A549 (cell line): ENCODE data around the gene SLC4A7. TPM values are rescaled to one million over a fixed set of nuclear protein-coding genes. Genes with fewer than 3 reads are reported as not detected.

ENCODE experiments used
- ATAC-seq, 2 experiments: fragments of 200-7000 bp in 1 of 2; fragments of >200 bp in 1 of 2; cut with Nextera tagmentation in 1 of 2; cut with Tn5 transposase in 1 of 2; 3 replicates each; pipeline versions ENCODE4 v1.8.0 to v1.9.1; 2018 to 2020; ENCODE audit warnings: mild to moderate bottlenecking in 1 of 2, moderate library complexity in 1 of 2
- CTCF ChIA-PET: fragments of 300-600 bp; sonication (Branson Sonifier 250); formaldehyde crosslinking; extraction: SDS; loops from one replicate; lab custom pipeline; 2021; ENCODE audit warnings: antibody characterized with exemption, inconsistent platforms; lab: Yijun Ruan, JAX
- POLR2A ChIA-PET: fragments of 350-600 bp; formaldehyde crosslinking; extraction: SDS; loops from one replicate; lab custom pipeline; 2021; ENCODE audit warnings: antibody characterized with exemption, inconsistent platforms; lab: Yijun Ruan, JAX
- DNase-seq, 2 experiments: peaks; one replicate each; pipeline versions ENCODE4 v3.0.0 to v3.0.0-alpha.2; 2011 to 2016; ENCODE audit warnings: low read depth in 1 of 2, low spot score in 1 of 2
- FAIRE-seq: peaks from 2 replicates; lab custom pipeline; 2011; peaks lifted over from hg19 to GRCh38; lab: Jason Lieb, UNC
- H3K27ac ChIP-seq, 2 experiments: fragments of >200 bp; sonication (Bioruptor Twin); formaldehyde crosslinking; 3 replicates each; pipeline ENCODE4 v1.5.1; 2016 to 2017
- H3K4me1 ChIP-seq: fragments of >200 bp; sonication (Bioruptor Twin); formaldehyde crosslinking; 3 replicates; pipeline ENCODE4 v1.6.1; 2016
- H3K4me2 ChIP-seq: fragments of >200 bp; sonication (Bioruptor Twin); formaldehyde crosslinking; 3 replicates; pipeline ENCODE4 v1.6.1; 2016
- H3K4me3 ChIP-seq: fragments of >200 bp; sonication (Bioruptor Twin); formaldehyde crosslinking; 3 replicates; pipeline ENCODE4 v1.5.1; 2016
- H3K9me3 ChIP-seq: fragments of >200 bp; sonication (Bioruptor Twin); formaldehyde crosslinking; 3 replicates; pipeline ENCODE4 v1.6.1; 2016
- ATOH8 ChIP-seq: fragments of 250-450 bp; sonication (Bioruptor Pico); IDR thresholded peaks from 2 replicates; pipeline ENCODE4 v1.5.0; 2020; ENCODE audit warnings: low read depth, mild to moderate bottlenecking, moderate library complexity
- BCL3 ChIP-seq: fragments of >200 bp; sonication (Bioruptor Twin); formaldehyde crosslinking; IDR thresholded peaks from 3 replicates; pipeline ENCODE4 v1.6.1; 2016
- BHLHE40 ChIP-seq: IDR thresholded peaks from 2 replicates; pipeline ENCODE4 v1.6.1; 2012; ENCODE audit warnings: low read depth, low read length, inconsistent platforms
- CBX8 ChIP-seq: fragments of 200-600 bp; sonication (generic); IDR thresholded peaks from 2 replicates; pipeline ENCODE4 v1.6.1; 2016
- CEBPB ChIP-seq, 2 experiments: fragments of >200 bp in 1 of 2; sonication (Bioruptor Twin) in 1 of 2; formaldehyde crosslinking in 1 of 2; IDR thresholded peaks; 2 replicates each; pipeline ENCODE4 v1.6.1; 2012 to 2016
- EP300 ChIP-seq, 2 experiments: fragments of >200 bp; sonication (Bioruptor Twin); formaldehyde crosslinking; IDR thresholded peaks; 2 replicates in 1 of 2; 3 replicates in 1 of 2; pipeline ENCODE4 v1.6.1; 2016 to 2017
- ESRRA ChIP-seq: fragments of 150-350 bp; IDR thresholded peaks from 2 replicates; pipeline ENCODE4 v1.6.1; 2014; ENCODE audit warnings: mild to moderate bottlenecking, low read length, borderline replicate concordance
- HDAC2 ChIP-seq: fragments of 200-600 bp; sonication (generic); IDR thresholded peaks from 2 replicates; pipeline ENCODE4 v1.6.1; 2016
- HMGXB4 ChIP-seq: fragments of 250-450 bp; sonication (Bioruptor Pico); IDR thresholded peaks from 2 replicates; pipeline ENCODE4 v1.5.0; 2021; ENCODE audit warnings: mild to moderate bottlenecking, moderate library complexity, borderline replicate concordance
- HOXB13 ChIP-seq: fragments of 250-450 bp; sonication (Bioruptor Pico); IDR thresholded peaks from 2 replicates; pipeline ENCODE4 v1.5.0; 2020; ENCODE audit warnings: low read depth, mild to moderate bottlenecking, moderate library complexity
- HOXB5 ChIP-seq: fragments of 250-450 bp; sonication (Bioruptor Pico); IDR thresholded peaks from 2 replicates; pipeline ENCODE4 v1.5.0; 2020; ENCODE audit warnings: mild to moderate bottlenecking, moderate library complexity
- KDM1A ChIP-seq: fragments of 200-600 bp; sonication (generic); IDR thresholded peaks from 2 replicates; pipeline ENCODE4 v1.6.1; 2016; ENCODE audit warnings: low read depth, mild to moderate bottlenecking
- KDM5A ChIP-seq: fragments of 200-600 bp; sonication (generic); IDR thresholded peaks from 2 replicates; pipeline ENCODE4 v1.6.1; 2016; ENCODE audit warnings: antibody characterized with exemption, mild to moderate bottlenecking
- MAZ ChIP-seq: fragments of 150-350 bp; IDR thresholded peaks from 2 replicates; pipeline ENCODE4 v1.6.1; 2014; ENCODE audit warnings: antibody characterized with exemption, low read depth, low read length, borderline replicate concordance
- NPAS2 ChIP-seq: fragments of 250-450 bp; sonication (Bioruptor Pico); IDR thresholded peaks from 2 replicates; pipeline ENCODE4 v1.8.0; 2022; ENCODE audit warnings: mild to moderate bottlenecking, moderate library complexity, borderline replicate concordance
- NR3C1 ChIP-seq: fragments of >200 bp; sonication (Bioruptor Twin); formaldehyde crosslinking; IDR thresholded peaks from 3 replicates; pipeline ENCODE4 v1.6.1; 2017
- PBX3 ChIP-seq: IDR thresholded peaks from 2 replicates; pipeline ENCODE4 v1.6.1; 2012
- PHF8 ChIP-seq: fragments of 200-600 bp; sonication (generic); IDR thresholded peaks from 2 replicates; pipeline ENCODE4 v1.6.1; 2016; ENCODE audit warnings: low read depth, mild to moderate bottlenecking, antibody characterized with exemption, moderate library complexity, borderline replicate concordance
- POLR2A ChIP-seq: IDR thresholded peaks from 2 replicates; pipeline ENCODE4 v1.6.1; 2012; ENCODE audit warnings: mild to moderate bottlenecking, low read length
- POLR2AphosphoS2 ChIP-seq: conservative IDR thresholded peaks from 2 replicates; pipeline ENCODE4 v1.6.1; 2012; ENCODE audit warnings: low read length, improper control_type of control experiment, inconsistent platforms
- RCOR1 ChIP-seq: fragments of 150-350 bp; IDR thresholded peaks from 2 replicates; pipeline ENCODE4 v1.6.1; 2014; ENCODE audit warnings: antibody characterized with exemption, low read length, low read depth
- RFX5 ChIP-seq: fragments of 450-650 bp; IDR thresholded peaks from 2 replicates; pipeline ENCODE4 v1.7.1; 2014; ENCODE audit warnings: antibody characterized with exemption, mild to moderate bottlenecking, moderate library complexity
- SREBF2 ChIP-seq: fragments of 450-650 bp; IDR thresholded peaks from 2 replicates; pipeline ENCODE4 v1.6.1; 2014; ENCODE audit warnings: mild to moderate bottlenecking, moderate library complexity
- ZNF302 ChIP-seq: fragments of 250-450 bp; sonication (Bioruptor Pico); IDR thresholded peaks from 2 replicates; pipeline ENCODE4 v1.9.0; 2021; ENCODE audit warnings: inconsistent platforms, mild to moderate bottlenecking, moderate library complexity
- ZSCAN20 ChIP-seq: fragments of 250-450 bp; sonication (Bioruptor Pico); IDR thresholded peaks from 2 replicates; pipeline ENCODE4 v1.8.0; 2022; ENCODE audit warnings: mild to moderate bottlenecking, moderate library complexity
- WGBS: methylation state at CpG from one replicate; pipeline ENCODE4 v1.1.6; 2017; ENCODE audit errors: missing lambda C conversion rate; 5-methylcytosine and 5-hydroxymethylcytosine counted together
- polyA plus RNA-seq, 4 experiments: library from polyadenylated mRNA; depleted of rRNA in 3 of 4; stranded (reverse); fragments of >200 nt; fragmentation: RNase III in 1 of 4; extraction: RNeasy Plus Mini Kit Qiagen cat#74134 plus additional on column Dnase treatment in 1 of 4; gene quantifications; 2 replicates in 3 of 4; 3 replicates in 1 of 4; pipeline ENCODE4 v1.2.3, GENCODE V29; 2011 to 2017
- TF ChIP-seq, protein P1 (sequence below): IDR thresholded peaks from 2 replicates; pipeline ENCODE4 v1.6.1; 2012

Gene SLC4A7
- polyA plus RNA-seq, 2 of the 4 experiments (the other 2 are of a cell fraction) = 35.1 to 70.2 TPM

DNA sequence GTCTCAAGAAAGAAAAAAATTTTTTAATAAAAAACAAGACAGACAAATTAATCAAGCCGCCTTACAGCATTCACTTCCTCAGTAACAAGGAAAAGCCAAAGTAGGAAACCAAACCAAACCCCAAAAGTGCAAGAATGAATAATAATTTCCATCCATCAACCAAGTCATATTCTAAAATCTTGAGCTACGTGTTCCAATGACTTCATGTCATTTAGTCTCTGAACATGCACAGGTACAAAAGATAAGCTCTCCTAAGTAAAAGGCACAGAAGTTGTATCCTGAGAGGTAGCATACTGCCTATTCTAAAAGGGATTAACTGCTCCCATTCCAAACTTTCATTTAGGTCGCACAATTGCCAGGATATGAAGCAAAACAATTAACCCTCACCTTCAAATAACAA is 29.7 kb downstream of the SLC4A7 start:
- FAIRE-seq (no peak), DNase-seq (no peak), ATAC-seq (no peak)
- H3K4me1 ChIP-seq = peaks cover 62% of the 10 kb centered on the region
- no peaks in the 10 kb centered on the region for H3K9me3 ChIP-seq
- no peak overlapping the region for H3K4me3 ChIP-seq
- ChIA-PET CTCF (interaction anchor here (1.0 kb wide), 1 partner anchor 12 kb away, joined by 3 read pairs; no protein-coding TSS in a partner anchor), POLR2A (no interaction called here)
- H3K27ac ChIP-seq = no peak overlapping the region
- no peak overlapping the region for H3K4me2 ChIP-seq
- TF ChIP-seq RCOR1 (no peak), ZSCAN20 (CRISPR knock-in tag) (no peak), CBX8 (no peak), PHF8 (no peak)
- WGBS = 96% methylated on average over 3 of the region's 3 CpGs

- ATAC-seq (no peak), FAIRE-seq (no peak), DNase-seq (no peak)
- Histone ChIP-seq H3K4me1 (peaks cover 51% of the 10 kb centered on the region), H3K9me3 (no peaks in the 10 kb centered on the region), H3K4me2 (no peak overlapping the region), H3K4me3 (no peak overlapping the region), H3K27ac (no peak overlapping the region)
- TF ChIP-seq PBX3 (no peak), HMGXB4 (CRISPR knock-in tag) (no peak), HOXB5 (CRISPR knock-in tag) (no peak), CBX8 (no peak), PHF8 (no peak), MAZ (no peak), BCL3 (no peak), ESRRA (no peak), ZSCAN20 (CRISPR knock-in tag) (no peak)
- ChIA-PET CTCF (interaction anchor here (0.6 to 1.3 kb wide), 3 partner anchors 14 to 228 kb away, joined by 3 to 4 read pairs (median 3); no protein-coding TSS in a partner anchor), POLR2A (interaction anchor here (1.0 kb wide), 1 partner anchor 32 kb away, joined by 3 read pairs; the partner anchor contains the start of gene SLC4A7)
- WGBS = 95% methylated on average over 1 of the region's 1 CpG
Observed at GRCh38 chr3:27452368-27453090, 31.7 kb downstream of the SLC4A7 start.

GRCh38 chr3:27451842-27452241 is 32.3 kb downstream of the SLC4A7 start:
- DNase-seq (no peak), FAIRE-seq (no peak), ATAC-seq (no peak)
- ChIA-PET POLR2A (no interaction called here), CTCF (interaction anchor here (0.6 to 1.3 kb wide), 3 partner anchors 15 to 229 kb away, joined by 3 to 4 read pairs (median 3); no protein-coding TSS in a partner anchor)
- no peak overlapping the region for H3K27ac ChIP-seq
- no peak overlapping the region for H3K4me3 ChIP-seq
- H3K9me3 ChIP-seq = no peaks in the 10 kb centered on the region
- H3K4me2 ChIP-seq = no peak overlapping the region
- H3K4me1 ChIP-seq = peaks cover 45% of the 10 kb centered on the region
- TF ChIP-seq ZSCAN20 (CRISPR knock-in tag) (no peak), POLR2AphosphoS2 (no peak), HOXB5 (CRISPR knock-in tag) (no peak), NPAS2 (CRISPR knock-in tag) (no peak), CBX8 (no peak), RFX5 (no peak), ESRRA (no peak), HDAC2 (no peak), HOXB13 (CRISPR knock-in tag) (no peak), BHLHE40 (no peak), CEBPB (IDR thresholded peaks at IDR 0.05) (no peak), ZNF302 (CRISPR knock-in tag) (no peak), SREBF2 (no peak), KDM1A (no peak), ATOH8 (CRISPR knock-in tag) (no peak), KDM5A (no peak), NR3C1 (no peak), EP300 (IDR thresholded peaks at IDR 0.05) (no peak), POLR2A (no peak)
- TF ChIP-seq, protein P1, sequence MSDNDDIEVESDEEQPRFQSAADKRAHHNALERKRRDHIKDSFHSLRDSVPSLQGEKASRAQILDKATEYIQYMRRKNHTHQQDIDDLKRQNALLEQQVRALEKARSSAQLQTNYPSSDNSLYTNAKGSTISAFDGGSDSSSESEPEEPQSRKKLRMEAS = no peak
